DND-41 (cell line): ENCODE data around the gene CASR.

Experiments used
- EZH2 ChIP-seq: IDR thresholded peaks from 3 replicates; pipeline ENCODE4 v1.6.1; 2012; ENCODE audit warnings: borderline replicate concordance, low read depth, mild to moderate bottlenecking, moderate library complexity, low read length, inconsistent platforms; ENCODE audit not compliant: severe bottlenecking
- TF ChIP-seq, protein P1 (sequence below): IDR thresholded peaks from 2 replicates; pipeline ENCODE4 v1.5.1; 2012; ENCODE audit warnings: borderline replicate concordance, low read length, moderate library complexity, mild to moderate bottlenecking; ENCODE audit not compliant: poor library complexity, severe bottlenecking; ENCODE audit errors: extremely low read depth

DNA sequence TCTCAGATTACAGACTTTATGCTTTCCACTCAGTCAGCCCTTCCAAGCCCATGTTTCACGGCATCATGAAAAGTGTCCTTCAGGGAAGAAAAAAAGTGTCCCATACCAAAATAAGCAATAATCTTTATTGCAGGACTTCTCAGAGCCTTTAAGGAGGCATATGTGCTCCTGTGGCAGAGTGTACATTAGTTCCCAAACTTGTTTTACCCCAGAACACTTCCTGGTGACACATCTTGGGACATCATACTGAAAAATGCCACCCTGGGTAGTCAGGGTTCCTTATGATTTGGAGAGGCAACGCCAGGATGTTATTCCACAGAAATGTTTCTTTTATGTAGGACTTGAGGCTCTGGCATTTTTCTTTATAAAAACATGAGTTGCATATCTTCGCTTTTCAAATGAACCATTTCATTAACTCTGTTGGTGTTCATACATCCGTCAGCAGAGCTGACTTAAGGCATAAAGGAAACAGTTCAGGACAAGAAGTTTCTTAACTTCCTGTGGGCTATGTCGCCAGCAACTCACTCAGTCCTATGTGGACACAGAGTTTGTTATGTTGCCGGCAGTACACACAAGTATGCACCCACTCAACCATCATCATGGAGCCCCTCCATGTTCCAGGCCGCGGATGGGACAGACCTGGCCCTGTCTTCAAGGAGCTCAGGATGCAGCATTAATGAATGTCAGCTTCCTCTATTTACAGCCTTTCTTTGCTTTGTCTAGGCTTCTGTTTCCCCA is 63.8 kb downstream of the CASR start:
- TF ChIP-seq, protein P1, sequence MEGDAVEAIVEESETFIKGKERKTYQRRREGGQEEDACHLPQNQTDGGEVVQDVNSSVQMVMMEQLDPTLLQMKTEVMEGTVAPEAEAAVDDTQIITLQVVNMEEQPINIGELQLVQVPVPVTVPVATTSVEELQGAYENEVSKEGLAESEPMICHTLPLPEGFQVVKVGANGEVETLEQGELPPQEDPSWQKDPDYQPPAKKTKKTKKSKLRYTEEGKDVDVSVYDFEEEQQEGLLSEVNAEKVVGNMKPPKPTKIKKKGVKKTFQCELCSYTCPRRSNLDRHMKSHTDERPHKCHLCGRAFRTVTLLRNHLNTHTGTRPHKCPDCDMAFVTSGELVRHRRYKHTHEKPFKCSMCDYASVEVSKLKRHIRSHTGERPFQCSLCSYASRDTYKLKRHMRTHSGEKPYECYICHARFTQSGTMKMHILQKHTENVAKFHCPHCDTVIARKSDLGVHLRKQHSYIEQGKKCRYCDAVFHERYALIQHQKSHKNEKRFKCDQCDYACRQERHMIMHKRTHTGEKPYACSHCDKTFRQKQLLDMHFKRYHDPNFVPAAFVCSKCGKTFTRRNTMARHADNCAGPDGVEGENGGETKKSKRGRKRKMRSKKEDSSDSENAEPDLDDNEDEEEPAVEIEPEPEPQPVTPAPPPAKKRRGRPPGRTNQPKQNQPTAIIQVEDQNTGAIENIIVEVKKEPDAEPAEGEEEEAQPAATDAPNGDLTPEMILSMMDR: no peak
- no peak for TF ChIP-seq EZH2
